GM10266 (cell line): ENCODE results near the gene LRGUK.

Experiments
- DNase-seq: peaks from one replicate; pipeline ENCODE4 v3.0.0; 2012; ENCODE audit errors: extremely low spot score
- TF ChIP-seq, protein P1 (sequence below): IDR thresholded peaks from 2 replicates; pipeline ENCODE4 v1.5.1; 2012; ENCODE audit warnings: mild to moderate bottlenecking, low read depth; ENCODE audit not compliant: control insufficient read depth, insufficient read depth; ENCODE audit errors: missing control alignments

LRGUK gene

DNA sequence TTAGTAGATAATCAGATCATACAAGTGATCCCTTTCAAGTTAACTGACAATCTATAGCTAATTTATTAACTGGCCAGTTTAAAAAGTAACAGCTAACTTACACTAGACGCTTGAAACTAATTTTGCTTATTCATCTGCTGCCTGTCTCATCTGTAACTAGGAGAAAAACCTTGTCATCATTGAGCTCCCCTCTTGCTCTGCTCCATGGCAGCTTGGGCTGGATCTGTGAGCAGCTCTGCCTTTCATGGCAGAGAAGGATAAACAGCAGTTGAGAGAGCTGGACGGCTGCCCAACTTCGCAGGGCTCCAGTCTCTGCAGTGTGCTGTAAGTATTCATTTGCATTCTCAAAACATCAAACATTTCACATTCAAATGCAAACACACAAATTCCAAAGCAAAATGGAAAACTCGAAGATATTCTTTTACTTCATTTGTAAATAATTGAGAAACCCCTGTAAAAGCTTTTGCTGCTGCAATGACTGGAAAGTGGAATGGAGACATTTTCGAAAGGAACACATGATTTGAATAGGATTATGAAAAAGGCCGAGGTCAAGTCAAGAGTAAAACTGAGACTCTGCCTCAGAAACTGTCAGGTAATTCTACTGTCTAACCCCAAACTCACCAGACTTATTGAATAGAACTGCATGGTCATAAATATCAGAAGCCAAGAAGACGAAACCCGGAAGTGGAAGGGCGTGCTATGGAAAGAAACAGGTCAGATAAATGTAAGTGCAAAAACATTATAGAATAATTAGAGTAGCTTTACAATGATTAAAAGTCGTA is 172.0 kb downstream of the LRGUK start:
- DNase-seq, result no peak
- TF ChIP-seq, protein P1, sequence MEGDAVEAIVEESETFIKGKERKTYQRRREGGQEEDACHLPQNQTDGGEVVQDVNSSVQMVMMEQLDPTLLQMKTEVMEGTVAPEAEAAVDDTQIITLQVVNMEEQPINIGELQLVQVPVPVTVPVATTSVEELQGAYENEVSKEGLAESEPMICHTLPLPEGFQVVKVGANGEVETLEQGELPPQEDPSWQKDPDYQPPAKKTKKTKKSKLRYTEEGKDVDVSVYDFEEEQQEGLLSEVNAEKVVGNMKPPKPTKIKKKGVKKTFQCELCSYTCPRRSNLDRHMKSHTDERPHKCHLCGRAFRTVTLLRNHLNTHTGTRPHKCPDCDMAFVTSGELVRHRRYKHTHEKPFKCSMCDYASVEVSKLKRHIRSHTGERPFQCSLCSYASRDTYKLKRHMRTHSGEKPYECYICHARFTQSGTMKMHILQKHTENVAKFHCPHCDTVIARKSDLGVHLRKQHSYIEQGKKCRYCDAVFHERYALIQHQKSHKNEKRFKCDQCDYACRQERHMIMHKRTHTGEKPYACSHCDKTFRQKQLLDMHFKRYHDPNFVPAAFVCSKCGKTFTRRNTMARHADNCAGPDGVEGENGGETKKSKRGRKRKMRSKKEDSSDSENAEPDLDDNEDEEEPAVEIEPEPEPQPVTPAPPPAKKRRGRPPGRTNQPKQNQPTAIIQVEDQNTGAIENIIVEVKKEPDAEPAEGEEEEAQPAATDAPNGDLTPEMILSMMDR, result no peak

DNA sequence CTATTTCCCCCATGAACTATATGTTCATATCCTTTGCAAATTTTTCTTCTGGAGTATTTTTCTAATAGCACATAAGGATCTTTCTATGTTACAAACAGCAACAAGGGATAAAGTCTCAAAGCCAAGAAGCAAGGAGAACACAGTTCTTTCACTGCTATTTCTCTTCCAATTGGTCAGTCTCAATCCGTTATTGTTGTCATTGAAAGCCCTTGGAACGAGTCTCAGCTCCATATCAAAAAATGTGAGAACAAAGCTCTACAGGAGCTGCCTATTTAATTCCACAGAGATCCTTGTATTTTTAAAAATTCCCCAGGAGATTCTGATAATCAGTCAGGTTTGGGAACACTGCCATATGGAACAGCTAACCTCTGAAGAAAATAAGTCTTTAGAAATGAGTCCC is 173.8 kb downstream of the LRGUK start:
- TF ChIP-seq, protein P1, result no peak

DNA sequence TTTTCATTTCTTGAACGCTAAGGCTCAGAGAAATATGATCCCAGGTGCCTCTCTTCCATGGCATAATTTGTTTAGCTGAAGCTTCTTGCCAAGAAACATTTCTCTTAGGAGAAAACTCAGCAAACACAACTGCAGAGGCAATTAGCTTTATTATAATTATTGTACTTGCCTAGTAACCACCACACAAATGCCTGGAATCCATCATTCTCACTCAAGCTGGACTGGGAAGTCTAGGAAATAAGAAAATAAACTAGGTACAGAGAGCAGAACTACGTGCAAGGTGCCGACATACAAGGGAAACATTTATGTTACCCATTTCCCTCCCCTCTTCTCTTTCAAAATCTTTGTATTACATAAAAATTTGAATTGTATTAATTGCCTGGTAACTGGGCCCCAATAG is 174.5 kb downstream of the LRGUK start:
- TF ChIP-seq, protein P1, result no peak
- DNase-seq, result no peak

More for the DNA sequence above, 173.8 kb downstream of the LRGUK start:
- DNase-seq, result no peak

DNA sequence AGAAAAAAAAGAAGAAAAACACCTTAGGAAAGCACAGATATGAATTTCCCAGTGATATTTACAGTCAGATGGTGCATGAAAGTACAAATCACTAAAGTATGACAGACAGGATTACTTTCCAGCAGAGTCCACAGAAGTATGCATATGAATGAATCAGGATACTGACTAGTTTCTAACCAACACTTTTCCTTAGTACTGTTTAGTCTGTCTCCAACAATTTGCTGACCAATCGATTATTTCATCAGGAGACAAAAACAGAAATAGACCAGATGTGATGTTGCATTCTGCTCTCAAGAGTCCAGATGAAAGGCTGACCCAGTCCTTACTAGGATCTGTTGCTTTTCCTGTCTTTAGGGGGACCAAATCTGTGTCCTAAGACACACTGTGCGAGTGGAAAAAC is 175.0 kb downstream of the LRGUK start:
- TF ChIP-seq, protein P1, result no peak
- no peak for DNase-seq

DNA sequence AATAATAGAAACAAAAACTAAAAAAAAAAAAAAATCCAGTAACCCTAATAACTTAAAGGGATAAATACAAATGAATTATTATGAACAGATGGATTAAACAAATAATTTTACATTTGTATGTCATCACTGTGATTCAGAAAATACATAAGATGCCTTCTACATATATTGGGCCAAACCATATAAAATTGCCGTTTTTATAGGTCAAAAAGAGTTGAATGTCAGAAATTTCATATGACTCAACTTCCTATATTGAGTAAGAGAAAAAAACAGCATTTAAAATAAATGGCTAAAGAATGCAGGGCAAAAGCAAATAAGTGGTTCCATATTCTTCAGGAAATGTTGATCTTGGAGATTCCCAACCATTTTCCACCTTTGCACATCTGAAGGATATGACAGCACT is 180.2 kb downstream of the LRGUK start:
- DNase-seq, result no peak
- TF ChIP-seq, protein P1, result no peak

DNA sequence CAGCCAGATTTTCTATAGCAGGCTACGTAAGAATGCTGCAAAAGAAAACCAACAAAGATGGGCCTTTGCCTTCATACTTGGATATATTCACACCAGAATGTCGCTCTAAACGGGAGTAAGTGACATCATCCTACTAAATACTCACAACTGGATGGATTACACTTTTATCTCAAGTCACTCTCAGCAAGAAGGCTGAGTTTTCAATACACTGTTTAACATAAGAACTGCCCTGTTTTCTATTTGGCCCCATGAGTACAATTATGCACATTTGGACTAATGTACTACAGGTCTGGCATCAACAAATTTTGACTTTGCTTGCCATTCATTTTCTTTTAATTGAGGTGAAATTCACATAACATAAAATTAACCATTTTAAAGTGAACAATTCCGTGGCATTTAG is 181.4 kb downstream of the LRGUK start:
- no peak for DNase-seq
- TF ChIP-seq, protein P1, result no peak

DNA sequence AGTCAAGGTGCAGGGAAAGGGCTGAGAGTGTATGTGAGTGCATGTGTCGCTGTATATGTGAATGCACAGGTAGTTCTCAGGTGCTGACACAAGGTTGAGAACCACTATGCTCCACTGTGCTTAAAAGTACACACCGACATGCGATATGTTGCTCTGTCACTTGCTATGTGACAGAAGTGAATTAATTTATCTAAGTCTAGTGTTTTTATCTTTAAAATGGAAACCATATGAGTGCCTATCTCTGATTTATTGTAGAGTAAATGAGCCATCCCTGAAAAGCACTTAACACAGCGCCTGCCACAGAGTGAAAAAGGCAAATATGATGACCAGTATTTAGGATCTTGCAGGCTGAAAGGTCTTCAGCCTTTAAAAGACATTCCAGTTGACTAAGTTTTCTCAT is 184.7 kb downstream of the LRGUK start:
- DNase-seq, result no peak
- TF ChIP-seq, protein P1, result no peak
